DND-41 (cell line): ENCODE measurements around the gene CTF1.

ENCODE experiments used
- EZH2 ChIP-seq: IDR thresholded peaks from 3 replicates; pipeline ENCODE4 v1.6.1; 2012; ENCODE audit warnings: borderline replicate concordance, low read depth, mild to moderate bottlenecking, moderate library complexity, low read length, inconsistent platforms; ENCODE audit not compliant: severe bottlenecking
- TF ChIP-seq, protein P1 (sequence below): IDR thresholded peaks from 2 replicates; pipeline ENCODE4 v1.5.1; 2012; ENCODE audit warnings: borderline replicate concordance, low read length, moderate library complexity, mild to moderate bottlenecking; ENCODE audit not compliant: poor library complexity, severe bottlenecking; ENCODE audit errors: extremely low read depth

DNA sequence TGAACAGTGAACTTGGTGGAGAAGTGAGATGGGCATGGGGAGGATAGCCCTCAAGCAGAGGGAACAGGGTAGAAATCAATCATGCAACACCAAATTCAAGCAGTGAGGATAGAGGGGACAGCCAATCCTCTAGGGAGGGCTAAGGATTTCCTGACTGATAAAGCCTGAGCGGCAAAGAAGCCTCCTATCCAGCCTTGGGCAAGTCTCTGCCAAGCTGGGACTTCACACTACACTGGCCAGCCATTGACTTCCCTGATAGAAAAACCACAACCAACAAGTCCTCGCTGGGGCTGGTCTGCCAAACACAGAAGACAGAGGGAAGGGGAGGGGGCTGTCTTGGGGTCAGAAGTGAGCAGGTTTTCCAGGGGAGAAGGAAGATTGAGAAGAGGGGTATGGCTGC lies 24.5 kb downstream of the CTF1 start:
- TF ChIP-seq, protein P1, sequence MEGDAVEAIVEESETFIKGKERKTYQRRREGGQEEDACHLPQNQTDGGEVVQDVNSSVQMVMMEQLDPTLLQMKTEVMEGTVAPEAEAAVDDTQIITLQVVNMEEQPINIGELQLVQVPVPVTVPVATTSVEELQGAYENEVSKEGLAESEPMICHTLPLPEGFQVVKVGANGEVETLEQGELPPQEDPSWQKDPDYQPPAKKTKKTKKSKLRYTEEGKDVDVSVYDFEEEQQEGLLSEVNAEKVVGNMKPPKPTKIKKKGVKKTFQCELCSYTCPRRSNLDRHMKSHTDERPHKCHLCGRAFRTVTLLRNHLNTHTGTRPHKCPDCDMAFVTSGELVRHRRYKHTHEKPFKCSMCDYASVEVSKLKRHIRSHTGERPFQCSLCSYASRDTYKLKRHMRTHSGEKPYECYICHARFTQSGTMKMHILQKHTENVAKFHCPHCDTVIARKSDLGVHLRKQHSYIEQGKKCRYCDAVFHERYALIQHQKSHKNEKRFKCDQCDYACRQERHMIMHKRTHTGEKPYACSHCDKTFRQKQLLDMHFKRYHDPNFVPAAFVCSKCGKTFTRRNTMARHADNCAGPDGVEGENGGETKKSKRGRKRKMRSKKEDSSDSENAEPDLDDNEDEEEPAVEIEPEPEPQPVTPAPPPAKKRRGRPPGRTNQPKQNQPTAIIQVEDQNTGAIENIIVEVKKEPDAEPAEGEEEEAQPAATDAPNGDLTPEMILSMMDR: no peak
- no peak for TF ChIP-seq EZH2
